ENCODE measurements around the gene ATP6V0A1. TPM values are rescaled to one million over a fixed set of nuclear protein-coding genes. Genes with fewer than 3 reads are reported as not detected.
A peak's percentile ranks its signal among the peaks of the same experiment; 100 is the strongest.
"Not testable (repeated sequence)": the region's sequence is repeated elsewhere in the genome, so short reads cannot be mapped to it uniquely, and the experiment has no call there.

The ATP6V0A1 gene
- total RNA-seq, 1 experiment from 2014 or later = 55.2 TPM

- H3K36me3 Mint-ChIP-seq = no peaks in the 10 kb centered on the region
- no peaks in the 10 kb centered on the region for H3K9me3 Mint-ChIP-seq
- TF ChIP-seq SP1 (CRISPR knock-in tag; conservative IDR thresholded peaks at IDR 0.05) (no peak), PRRX2 (CRISPR knock-in tag; IDR thresholded peaks at IDR 0.05) (no peak), E2F1 (CRISPR knock-in tag; IDR thresholded peaks at IDR 0.05) (no peak), ZNF423 (CRISPR knock-in tag; IDR thresholded peaks at IDR 0.05) (no peak), EMX1 (CRISPR knock-in tag; IDR thresholded peaks at IDR 0.05) (no peak), PREB (CRISPR knock-in tag; IDR thresholded peaks at IDR 0.05; ENCODE audit: borderline replicate concordance) (no peak), RORB (CRISPR knock-in tag; IDR thresholded peaks at IDR 0.05) (no peak), TP53 (CRISPR knock-in tag; IDR thresholded peaks at IDR 0.05) (no peak), ZNF263 (CRISPR knock-in tag; IDR thresholded peaks at IDR 0.05; ENCODE audit: low read depth) (no peak), KAT7 (CRISPR knock-in tag; IDR thresholded peaks at IDR 0.05; ENCODE audit: borderline replicate concordance) (no peak), ARID4B (CRISPR knock-in tag; IDR thresholded peaks at IDR 0.05; ENCODE audit: borderline replicate concordance) (no peak), NFYB (CRISPR knock-in tag; conservative IDR thresholded peaks at IDR 0.05; ENCODE audit: low read depth) (no peak), GTF2I (CRISPR knock-in tag; conservative IDR thresholded peaks at IDR 0.05) (no peak), USF2 (CRISPR knock-in tag; IDR thresholded peaks at IDR 0.05) (no peak), SMAD4 (CRISPR knock-in tag; IDR thresholded peaks at IDR 0.05) (no peak), ZNF281 (CRISPR knock-in tag; IDR thresholded peaks at IDR 0.05) (no peak), MLX (CRISPR knock-in tag; IDR thresholded peaks at IDR 0.05) (no peak), USF1 (CRISPR knock-in tag; IDR thresholded peaks at IDR 0.05) (no peak), IRF1 (CRISPR knock-in tag; IDR thresholded peaks at IDR 0.05) (no peak), NR1H2 (CRISPR knock-in tag; IDR thresholded peaks at IDR 0.05) (no peak)
- H3K4me3 Mint-ChIP-seq = no peak overlapping the region
- ATAC-seq (peak; percentile 41), DNase-seq (ENCODE audit: low spot score) (no peak)
- CTCF ChIA-PET = interaction anchor here (0.6 to 2.7 kb wide), 12 partner anchors 9 to 193 kb away, joined by 3 to 18 read pairs (median 4); no protein-coding TSS in a partner anchor
- POLR2A ChIA-PET = interaction anchor here (0.5 to 1.4 kb wide), 2 partner anchors 8 to 191 kb away, joined by 3 to 10 read pairs; partner anchors contain the start of gene CAVIN1
- peaks cover 13% of the 10 kb centered on the region for H3K4me1 Mint-ChIP-seq
- H3K27me3 Mint-ChIP-seq (ENCODE audit: low read depth) = peaks cover 3% of the 10 kb centered on the region; the same call in 1 of the 2 replicates
- no peak overlapping the region for H3K27ac Mint-ChIP-seq
Observed at GRCh38 chr17:42414704-42415409, 43.8 kb upstream of the ATP6V0A1 start.

- H3K9me3 Mint-ChIP-seq; POLR2A ChIA-PET; ATAC-seq; DNase-seq (ENCODE audit: low spot score); CTCF ChIA-PET; H3K36me3 Mint-ChIP-seq; H3K27ac Mint-ChIP-seq; H3K4me3 Mint-ChIP-seq: not testable (repeated sequence)
- Mint-ChIP-seq H3K4me1 (peaks cover 32% of the 10 kb centered on the region), H3K27me3 (ENCODE audit: low read depth) (peaks cover 30% of the 10 kb centered on the region)
Observed at GRCh38 chr17:42417981-42418380, 40.7 kb upstream of the ATP6V0A1 start.
